NCI-H2196 treated with DMSO at 0.1 percent for 48 hours (cell line): ENCODE results near the gene SEC14L6.

ENCODE experiments used
- DNase-seq: peaks from one replicate; lab custom pipeline; 2025; ENCODE audit not compliant: unreplicated experiment; lab: John Stamatoyannopoulos, UW

SEC14L6 gene

DNA sequence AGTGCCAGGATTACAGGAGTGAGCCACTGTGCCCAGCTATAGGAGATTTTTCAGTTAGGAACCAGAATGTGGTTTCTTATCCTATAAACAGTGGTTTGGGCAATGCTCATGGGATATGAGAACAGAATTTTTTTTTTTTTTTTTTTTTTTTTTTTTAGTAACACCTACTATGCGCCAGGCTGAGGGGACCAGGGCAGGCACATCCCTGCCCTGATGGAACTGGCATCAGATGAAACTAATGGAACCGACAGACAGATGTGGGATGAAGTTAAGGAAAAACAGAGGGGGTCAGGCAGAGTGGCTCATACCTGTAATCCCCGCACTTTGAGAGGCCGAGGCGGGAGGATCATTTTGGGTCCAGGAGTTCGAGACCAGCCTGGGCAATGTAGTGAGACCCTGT, 45.9 kb downstream of the SEC14L6 start:
- DNase-seq, result no peak

DNA sequence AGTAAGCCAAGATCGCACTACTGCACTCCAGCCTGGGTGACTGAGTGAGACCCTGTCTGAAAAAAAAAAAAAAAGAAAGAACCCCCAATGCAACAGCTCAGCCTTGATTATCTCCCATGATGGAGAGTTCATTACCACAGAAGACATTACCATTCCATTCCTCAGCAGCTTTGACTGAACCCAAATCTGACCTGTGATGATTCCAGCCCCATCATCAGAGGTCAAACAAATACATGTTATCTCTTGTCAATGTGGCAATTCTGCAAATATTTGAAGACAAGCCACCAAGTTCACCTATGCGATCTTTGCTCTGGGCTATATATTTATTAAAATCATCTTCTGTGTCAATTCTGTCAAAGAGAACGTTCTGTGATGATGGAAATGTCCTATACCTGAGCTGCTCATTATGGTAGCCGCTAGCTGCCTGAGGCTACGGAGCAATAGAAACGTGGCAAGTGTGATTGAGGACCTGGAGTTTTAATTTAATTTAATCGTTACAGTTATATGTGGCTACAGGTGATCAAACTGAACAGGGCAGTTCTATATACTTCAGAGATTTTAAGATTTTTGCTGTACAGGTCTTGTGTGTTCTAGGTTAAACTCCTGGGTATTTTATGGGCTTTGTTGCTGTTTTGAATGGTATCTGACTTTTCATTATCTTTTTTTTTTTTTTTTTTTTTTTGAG, 48.9 kb downstream of the SEC14L6 start:
- no peak for DNase-seq

DNA sequence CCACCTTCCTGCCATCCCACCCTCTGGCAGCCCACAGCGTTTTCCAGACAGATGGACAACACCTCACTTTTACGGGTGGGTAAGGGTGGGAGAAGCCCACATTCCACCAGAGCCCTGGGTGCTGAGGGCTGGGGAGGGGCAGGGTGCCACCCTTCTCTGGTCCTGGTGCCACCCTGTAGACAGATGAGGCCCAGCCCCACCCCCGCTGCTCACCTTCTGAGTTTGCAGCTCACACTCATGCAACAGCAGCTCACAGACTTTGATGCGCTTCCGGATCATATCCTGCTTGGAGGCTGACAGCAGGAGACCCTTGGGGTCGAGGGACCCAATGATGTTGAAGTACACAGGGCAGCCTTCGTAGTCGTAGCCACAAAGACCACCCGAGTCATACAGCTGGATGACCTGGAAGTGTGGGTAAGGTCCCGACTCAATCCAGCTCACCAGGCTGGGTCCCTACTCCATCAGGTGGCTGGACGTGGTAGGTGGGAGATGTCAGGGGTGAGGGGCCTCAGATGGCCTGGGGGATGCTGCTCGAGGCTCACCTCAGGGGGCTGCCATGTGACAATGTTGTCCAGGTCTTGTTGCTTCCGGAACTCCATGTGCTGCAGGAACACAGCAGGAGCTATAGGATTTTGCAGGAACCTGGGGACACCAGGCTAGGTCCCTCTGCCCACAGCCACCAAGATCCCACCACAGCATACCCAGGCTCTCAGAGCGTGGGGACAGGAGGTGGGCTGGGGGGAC, 51.3 kb downstream of the SEC14L6 start:
- no peak for DNase-seq

DNA sequence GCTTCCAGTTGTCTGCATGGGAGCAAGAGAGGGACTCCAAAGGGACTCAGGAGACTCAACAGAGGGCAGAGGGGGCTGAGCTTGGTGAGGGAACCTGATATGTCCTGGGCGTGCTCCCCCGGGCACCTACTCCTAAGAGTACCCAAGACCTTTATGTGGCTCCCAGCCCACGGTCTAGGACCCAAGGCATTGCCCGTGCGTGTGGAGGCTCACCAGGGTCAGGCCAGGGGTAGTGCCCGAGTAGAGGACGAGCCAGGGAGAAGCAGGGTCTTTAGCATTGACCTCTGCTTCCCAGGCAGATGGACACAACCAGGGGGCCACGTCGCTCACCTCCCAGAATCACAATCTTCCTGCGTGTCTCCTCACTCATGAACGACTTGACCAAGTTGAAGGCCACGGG, 54.4 kb downstream of the SEC14L6 start:
- no peak for DNase-seq

DNA sequence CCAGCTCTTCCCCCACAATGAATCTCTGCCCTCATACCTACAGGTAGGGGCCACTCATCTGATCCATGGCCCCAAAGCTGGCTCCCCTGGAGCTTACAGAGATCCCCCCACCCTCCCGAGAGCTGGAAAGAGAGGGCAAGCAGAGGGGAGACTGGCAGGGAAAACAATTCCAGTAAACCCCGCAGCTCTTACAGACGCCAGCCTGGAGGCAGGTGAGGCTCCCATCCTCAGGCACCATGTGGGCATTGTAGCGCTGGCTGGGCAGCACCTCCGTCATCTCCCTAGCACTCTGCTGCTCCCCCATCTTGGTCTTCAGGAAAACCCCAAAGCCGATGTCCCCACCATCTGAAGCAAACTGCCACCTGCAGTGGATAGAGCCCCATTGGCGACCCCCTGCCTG, 55.2 kb downstream of the SEC14L6 start:
- no peak for DNase-seq

DNA sequence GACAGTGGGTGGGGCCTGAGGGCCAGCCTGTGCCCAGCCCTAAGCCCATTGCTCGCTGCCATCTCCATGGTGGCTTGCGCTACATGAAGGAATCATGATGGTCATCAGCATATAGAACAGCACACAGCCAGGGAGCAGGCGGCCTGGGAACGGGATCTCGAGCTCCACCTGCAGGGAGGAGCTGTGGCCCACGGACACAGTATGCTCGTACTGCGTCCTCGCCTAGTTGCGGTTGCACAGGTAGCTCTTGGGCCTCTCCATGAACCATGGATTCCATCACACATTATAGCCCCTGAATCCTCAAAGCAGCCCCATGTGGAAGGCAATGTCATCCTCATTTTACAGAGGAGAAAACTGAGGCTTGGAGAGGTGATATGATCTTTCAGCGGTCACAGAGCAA, 56.1 kb downstream of the SEC14L6 start:
- DNase-seq, result no peak

DNA sequence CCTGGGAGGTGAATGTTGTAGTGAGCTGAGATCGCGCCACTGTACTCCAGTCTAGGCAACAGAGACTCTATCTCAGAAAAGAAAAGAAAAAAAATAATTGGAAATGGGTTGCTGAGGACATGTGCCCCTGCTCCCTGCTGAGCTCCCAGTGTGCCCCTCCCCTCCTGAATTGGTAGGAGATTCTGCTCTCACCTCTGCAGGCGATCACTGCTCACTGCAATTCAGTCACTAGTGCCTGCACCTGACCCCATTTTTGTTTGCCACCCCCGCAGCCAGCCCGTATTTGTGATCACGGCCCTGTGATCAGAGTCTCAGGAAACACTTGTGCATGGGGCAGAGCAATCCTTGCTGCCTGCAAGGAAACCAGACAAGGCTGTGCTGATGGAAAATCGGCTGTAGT, 58.4 kb downstream of the SEC14L6 start:
- no peak for DNase-seq

DNA sequence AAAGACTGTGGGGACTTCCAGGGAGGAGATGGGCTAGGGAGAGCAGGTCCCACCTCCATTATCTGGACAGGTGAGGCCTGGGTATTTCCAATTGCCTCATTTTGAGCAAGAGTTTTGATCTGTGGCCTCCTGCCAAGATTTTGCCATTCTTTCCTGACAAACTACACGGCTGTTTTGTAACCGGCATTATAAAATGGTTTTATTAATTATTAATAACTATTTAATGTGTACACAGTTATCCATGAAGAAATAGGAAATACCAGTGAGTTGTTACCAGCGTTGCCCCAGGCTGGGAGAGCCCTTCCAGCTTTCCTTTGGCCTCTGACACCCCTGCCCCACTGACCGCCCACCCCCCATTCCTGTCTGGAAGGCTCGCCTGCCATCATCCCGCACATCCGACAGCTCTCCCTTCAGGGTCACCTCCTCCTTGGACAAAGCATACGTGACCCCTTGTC, 59.9 kb downstream of the SEC14L6 start:
- DNase-seq, result no peak

DNA sequence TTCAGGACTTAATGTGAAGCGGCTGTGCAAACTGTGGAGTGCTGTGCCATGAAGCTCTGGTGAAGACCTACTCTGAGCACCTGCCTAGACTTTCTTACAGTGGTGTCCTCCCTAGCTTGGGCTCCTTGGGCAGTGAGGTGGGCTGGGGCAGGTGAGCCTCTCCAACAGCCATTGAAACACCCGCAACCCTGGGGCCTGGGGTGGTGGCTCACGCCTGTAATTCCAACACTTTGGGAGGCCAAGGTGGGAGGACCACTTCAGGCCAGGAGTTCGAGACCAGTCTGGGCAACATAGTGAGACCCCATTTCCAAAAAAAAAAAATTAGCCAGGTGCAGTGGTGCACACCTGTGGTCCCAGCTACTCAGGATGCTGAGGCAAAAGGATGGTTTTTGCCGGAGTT, 60.4 kb downstream of the SEC14L6 start:
- DNase-seq, result no peak

DNA sequence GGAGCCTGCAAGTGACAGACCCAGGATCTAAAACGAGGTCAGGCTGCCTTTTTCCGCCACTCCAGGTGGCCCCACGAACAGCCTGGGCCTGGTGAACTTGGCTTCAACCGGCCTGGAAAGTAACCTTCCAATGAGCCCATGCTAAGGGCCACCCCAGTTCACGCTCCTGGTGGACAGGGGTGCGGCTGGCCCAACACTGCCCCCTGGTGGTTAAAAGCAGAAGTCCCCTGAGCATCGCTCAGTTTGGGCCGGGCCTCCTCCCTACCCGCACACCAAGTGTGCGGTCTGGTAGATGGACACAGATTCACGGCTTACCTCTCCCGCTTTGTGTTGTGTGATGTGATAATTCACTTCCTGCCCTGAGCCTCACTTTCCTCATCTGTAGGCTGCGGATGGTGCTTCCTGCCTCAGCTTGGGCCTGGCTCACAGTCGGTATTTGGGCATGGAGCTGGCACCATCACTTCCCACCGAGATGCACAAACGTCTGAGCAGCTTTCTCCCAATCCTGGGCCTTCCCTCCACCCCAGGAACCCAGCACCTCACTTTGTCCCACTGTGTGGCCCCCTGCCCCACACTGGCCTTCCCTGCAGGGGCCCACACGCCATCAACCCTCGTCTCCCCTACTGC, 61.1 kb downstream of the SEC14L6 start:
- no peak for DNase-seq

DNA sequence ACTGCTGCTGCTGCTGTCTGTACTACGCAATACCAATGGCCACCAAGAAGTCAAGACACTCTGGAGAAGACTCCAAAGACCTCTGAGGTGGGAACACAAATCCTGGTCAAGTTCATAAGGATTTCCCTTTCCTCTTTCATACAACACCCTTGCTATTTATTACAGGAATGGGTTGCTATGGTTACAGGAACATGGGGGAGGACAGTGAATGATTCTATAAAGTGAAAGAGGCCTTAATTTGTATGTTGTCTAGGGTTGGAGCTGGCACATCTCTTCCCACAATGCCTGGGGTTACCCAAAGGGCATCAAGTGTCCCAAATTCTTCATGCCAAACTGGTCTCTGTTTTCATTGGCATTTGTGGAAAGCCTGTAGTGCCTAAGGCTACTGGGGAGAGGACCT, 63.4 kb downstream of the SEC14L6 start:
- DNase-seq, result no peak

DNA sequence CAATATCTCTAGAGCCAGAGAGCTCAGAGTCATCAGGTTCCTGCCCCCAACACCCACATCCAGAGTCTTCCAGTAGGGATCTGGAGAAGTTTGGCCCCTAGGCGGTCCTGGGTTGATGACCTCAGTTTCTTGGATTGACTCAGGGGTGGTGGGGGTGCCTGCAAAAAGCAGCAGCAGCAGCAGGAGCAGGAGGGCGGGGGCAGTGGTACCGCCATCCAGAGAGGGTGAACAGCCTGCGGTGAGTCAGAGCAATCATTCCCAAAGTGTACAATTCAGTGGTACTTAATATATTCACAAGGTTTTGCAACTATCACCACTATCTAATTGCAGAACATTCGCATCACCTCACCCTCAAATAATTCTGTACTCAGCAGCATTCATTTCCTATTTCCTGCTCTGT, 64.8 kb downstream of the SEC14L6 start:
- no peak for DNase-seq

DNA sequence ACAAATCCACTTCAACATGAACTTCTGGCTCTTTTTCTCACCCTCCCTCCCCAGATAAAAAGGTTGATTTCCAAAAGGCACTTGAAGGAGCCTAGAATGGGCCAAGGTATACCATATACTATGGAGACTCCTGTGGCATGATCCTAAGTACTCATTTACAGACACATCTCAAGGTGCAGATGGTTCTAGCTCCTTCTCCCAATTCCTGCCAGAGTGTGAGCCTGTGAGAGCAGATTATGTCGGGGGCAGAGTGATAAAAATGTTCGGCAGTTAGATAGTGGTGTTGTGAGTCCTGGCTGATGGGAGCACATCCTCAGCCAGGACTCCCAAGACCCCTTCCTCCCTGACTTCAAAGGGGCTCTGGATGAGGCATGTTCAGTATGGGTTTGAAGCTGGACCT, 66.6 kb downstream of the SEC14L6 start:
- no peak for DNase-seq

DNA sequence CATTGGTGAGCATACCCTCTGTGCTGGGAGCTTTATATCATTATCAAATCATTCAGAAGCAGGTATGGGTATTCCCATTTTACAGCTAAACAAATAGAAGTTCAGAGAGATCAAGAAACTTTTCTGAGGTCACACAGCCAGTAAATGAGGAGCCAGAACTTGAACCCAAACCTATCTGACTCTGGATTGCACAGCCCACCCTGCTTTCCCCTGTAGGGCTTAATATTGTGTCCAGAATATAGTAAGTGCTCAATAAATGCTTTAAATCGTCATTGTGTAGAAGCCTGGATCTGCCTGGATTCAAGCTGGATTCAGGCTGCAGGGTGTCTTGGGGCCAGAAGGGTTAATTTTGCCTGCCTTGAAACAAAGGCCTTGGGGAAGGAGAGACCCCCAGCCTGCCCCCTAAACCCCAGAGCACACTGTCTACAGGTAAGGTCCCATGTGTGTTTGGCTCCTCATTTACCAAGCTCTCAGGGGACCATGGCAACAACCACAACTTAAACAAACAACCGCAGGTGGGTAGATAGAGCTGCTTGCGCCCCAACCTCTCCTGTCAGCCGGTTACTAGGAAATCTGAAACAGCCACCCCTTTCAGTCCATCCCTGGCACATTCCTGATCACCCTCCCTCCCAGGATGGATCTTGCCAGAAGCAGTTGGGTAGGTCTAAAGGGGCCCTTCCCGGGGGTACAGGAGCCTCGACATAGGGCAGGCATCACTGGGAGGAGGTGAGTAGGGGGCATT, 71.7 kb downstream of the SEC14L6 start:
- DNase-seq, result no peak

DNA sequence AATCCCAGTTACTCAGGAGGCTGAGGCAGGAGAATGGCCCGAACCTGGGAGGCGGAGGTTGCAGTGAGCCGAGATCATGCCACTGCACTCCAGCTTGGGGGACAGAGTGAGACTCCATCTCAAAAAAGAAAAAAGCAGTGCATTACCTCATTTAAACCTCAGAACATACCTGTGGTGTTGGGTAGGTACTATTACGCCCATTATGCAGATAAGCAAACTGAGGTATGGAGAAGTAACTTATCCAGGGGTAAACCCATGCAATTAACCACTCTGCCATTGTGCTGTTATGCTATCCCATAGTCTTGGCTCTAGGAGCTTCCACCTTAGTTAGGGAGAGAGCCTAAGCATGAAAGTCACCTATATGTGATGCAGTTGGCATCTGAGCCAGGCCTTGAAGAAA, 72.4 kb downstream of the SEC14L6 start:
- DNase-seq, result no peak

DNA sequence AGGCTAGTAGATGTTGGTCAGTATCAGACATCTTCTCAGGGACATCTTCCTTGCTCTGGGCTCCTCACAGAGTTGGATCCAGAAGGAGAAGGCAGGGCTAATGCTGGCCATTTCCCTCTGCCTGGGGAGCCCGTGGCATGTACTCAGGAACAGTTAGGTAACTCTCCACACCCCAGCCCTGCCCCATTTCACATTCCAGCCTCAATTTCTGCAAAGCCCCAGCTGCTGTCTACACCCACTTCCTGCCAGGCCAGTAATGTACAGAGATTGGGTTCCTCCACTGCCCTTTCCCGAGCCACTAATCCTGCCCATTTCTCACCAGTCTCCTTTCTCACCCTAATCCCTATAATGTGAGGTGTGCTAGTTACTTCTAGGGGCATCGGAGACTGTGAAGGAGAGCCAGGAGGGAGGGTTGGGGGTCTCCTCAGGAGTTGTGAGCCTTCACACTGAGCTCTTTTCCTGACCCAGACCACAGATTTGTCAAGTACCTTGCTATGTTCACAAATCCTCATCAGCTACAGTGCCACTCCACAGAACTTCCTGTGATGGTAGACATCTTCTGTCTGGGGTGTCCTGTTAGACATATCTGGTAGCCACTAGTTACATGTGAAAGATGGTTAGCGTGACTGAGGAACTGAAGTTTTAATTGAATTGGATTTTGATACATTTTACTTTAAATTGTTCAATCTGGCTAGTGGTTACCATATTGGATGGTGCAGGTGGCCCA, 73.4 kb downstream of the SEC14L6 start:
- no peak for DNase-seq
